Adrenal gland (tissue), 5 donors: Measurements from ENCODE around the gene C6orf52.

Experiments used
- POLR2A ChIP-seq, 2 donors: fragments of 450-650 bp; IDR thresholded peaks; one replicate each; pipeline ENCODE4 v1.6.1; 2017; ENCODE audit warnings: antibody characterized with exemption in 2 of 2, mild to moderate bottlenecking in 2 of 2, moderate library complexity in 1 of 2
- TF ChIP-seq, protein P1 (sequence below), 6 experiments: fragments of 450-650 bp in 4 of 6; fragments of 200-600 bp in 2 of 6; sonication (generic) in 1 of 6; IDR thresholded peaks; 1 replicate in 5 of 6; 2 replicates in 1 of 6; pipeline versions ENCODE4 v1.5.1 to v1.8.0; 2016 to 2021; ENCODE audit warnings: antibody characterized with exemption in 6 of 6, mild to moderate bottlenecking in 2 of 6, moderate library complexity in 1 of 6
- donor health status: DM: no; HTN: no; CAD: no.

DNA sequence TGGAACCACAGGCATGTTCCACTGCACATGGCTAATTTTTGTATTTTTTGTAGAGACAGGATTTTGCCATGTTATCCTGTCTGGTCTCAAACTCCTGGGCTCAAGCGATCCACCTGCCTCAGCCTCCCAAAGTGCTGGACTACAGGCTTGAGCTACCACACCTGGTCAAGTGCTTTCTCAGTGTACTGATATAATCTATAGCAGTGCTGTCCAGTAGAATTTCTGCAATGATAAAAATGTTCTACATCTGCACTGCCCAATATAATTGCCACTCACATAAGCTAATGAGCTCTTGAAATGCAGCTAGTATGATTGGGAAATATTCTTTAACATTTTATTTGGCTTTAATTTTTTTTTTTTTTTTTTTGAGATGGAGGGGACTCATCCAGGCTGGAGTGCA is 64.2 kb downstream of the C6orf52 start:
- TF ChIP-seq POLR2A (IDR thresholded peaks at IDR 0.05) = no peak
- TF ChIP-seq, protein P1, sequence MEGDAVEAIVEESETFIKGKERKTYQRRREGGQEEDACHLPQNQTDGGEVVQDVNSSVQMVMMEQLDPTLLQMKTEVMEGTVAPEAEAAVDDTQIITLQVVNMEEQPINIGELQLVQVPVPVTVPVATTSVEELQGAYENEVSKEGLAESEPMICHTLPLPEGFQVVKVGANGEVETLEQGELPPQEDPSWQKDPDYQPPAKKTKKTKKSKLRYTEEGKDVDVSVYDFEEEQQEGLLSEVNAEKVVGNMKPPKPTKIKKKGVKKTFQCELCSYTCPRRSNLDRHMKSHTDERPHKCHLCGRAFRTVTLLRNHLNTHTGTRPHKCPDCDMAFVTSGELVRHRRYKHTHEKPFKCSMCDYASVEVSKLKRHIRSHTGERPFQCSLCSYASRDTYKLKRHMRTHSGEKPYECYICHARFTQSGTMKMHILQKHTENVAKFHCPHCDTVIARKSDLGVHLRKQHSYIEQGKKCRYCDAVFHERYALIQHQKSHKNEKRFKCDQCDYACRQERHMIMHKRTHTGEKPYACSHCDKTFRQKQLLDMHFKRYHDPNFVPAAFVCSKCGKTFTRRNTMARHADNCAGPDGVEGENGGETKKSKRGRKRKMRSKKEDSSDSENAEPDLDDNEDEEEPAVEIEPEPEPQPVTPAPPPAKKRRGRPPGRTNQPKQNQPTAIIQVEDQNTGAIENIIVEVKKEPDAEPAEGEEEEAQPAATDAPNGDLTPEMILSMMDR (IDR thresholded peaks at IDR 0.05) = no peak
